GM12891 (cell line): ENCODE data around the gene SPECC1.

Experiments used
- DNase-seq: peaks from one replicate; pipeline ENCODE4 v3.0.0; 2011; ENCODE audit warnings: low spot score; ENCODE audit not compliant: insufficient read length
- FAIRE-seq: peaks from 2 replicates; lab custom pipeline; 2011; peaks lifted over from hg19 to GRCh38; lab: Jason Lieb, UNC
- PAX5 ChIP-seq: IDR thresholded peaks from 2 replicates; pipeline ENCODE4 v1.6.1; 2011; ENCODE audit warnings: low read length, moderate library complexity, mild to moderate bottlenecking; ENCODE audit not compliant: insufficient read depth, severe bottlenecking
- POLR2A ChIP-seq: IDR thresholded peaks from 2 replicates; pipeline ENCODE4 v1.6.1; 2011; ENCODE audit warnings: low read depth, low read length, control low read depth
- POLR2AphosphoS5 ChIP-seq: IDR thresholded peaks from 2 replicates; pipeline ENCODE4 v1.6.1; 2011; ENCODE audit warnings: low read depth, low read length, control low read depth
- POU2F2 ChIP-seq: IDR thresholded peaks from 2 replicates; pipeline ENCODE4 v1.6.1; 2011; ENCODE audit warnings: low read depth, mild to moderate bottlenecking, control low read depth, low read length, moderate library complexity
- SPI1 ChIP-seq: IDR thresholded peaks from 2 replicates; pipeline ENCODE4 v1.6.1; 2011; ENCODE audit warnings: low read depth, low read length, control low read depth
- TAF1 ChIP-seq: IDR thresholded peaks from 2 replicates; pipeline ENCODE4 v1.6.1; 2011; ENCODE audit warnings: low read depth, low read length, control low read depth

Gene SPECC1

GRCh38 chr17:20086416-20087076, 77.4 kb downstream of the SPECC1 start:
- no peak for TF ChIP-seq POU2F2
- TF ChIP-seq PAX5 = no peak
- TF ChIP-seq POLR2A = no peak
- no peak for FAIRE-seq
- DNase-seq = no peak

GRCh38 chr17:20087538-20088250, 78.5 kb downstream of the SPECC1 start:
- no peak for FAIRE-seq
- TF ChIP-seq POLR2AphosphoS5 (no peak), TAF1 (no peak), SPI1 (no peak), PAX5 (no peak), POU2F2 (no peak), POLR2A (no peak)

GRCh38 chr17:20089756-20090547, 80.8 kb downstream of the SPECC1 start:
- no peak for TF ChIP-seq PAX5
- peak; percentile 46 for TF ChIP-seq SPI1
- DNase-seq (peak; percentile 32), FAIRE-seq (peak; percentile 92)

More at GRCh38 chr17:20087538-20088250, 78.5 kb downstream of the SPECC1 start:
- DNase-seq = no peak

GRCh38 chr17:20091174-20092029, 82.2 kb downstream of the SPECC1 start:
- TF ChIP-seq SPI1 (no peak), POLR2AphosphoS5 (no peak), POU2F2 (no peak), PAX5 (no peak), POLR2A (no peak), TAF1 (no peak)
- DNase-seq (no peak), FAIRE-seq (peak; percentile 51)

GRCh38 chr17:20092261-20092867, 83.2 kb downstream of the SPECC1 start:
- no peak for TF ChIP-seq SPI1
- TF ChIP-seq POLR2A = no peak
- no peak for TF ChIP-seq POU2F2
- no peak for TF ChIP-seq PAX5
- no peak for TF ChIP-seq POLR2AphosphoS5
- no peak for TF ChIP-seq TAF1
- peak; percentile 77 for FAIRE-seq
- DNase-seq = no peak

- no peak for DNase-seq
- FAIRE-seq = peak; percentile 81
- TF ChIP-seq TAF1 = no peak
- no peak for TF ChIP-seq PAX5
- TF ChIP-seq POU2F2 = no peak
- no peak for TF ChIP-seq POLR2A
- no peak for TF ChIP-seq SPI1
- TF ChIP-seq POLR2AphosphoS5 = no peak
These were observed 83.9 kb downstream of the SPECC1 start for GRCh38 chr17:20092973-20093626.

- FAIRE-seq (no peak), DNase-seq (no peak)
- TF ChIP-seq SPI1 (no peak), POLR2AphosphoS5 (no peak), POLR2A (no peak), PAX5 (no peak), POU2F2 (no peak)
These were observed 85.6 kb downstream of the SPECC1 start for GRCh38 chr17:20094777-20095176.
